Fibroblast of skin of abdomen (primary cell): ENCODE data around the gene PLSCR1.
"Not testable (repeated sequence)": the region's sequence is repeated elsewhere in the genome, so short reads cannot be mapped to it uniquely, and the experiment has no call there.

Experiments
- DNase-seq: peaks from one replicate; pipeline ENCODE4 v3.0.0-alpha.2; 2013

PLSCR1 gene

DNA sequence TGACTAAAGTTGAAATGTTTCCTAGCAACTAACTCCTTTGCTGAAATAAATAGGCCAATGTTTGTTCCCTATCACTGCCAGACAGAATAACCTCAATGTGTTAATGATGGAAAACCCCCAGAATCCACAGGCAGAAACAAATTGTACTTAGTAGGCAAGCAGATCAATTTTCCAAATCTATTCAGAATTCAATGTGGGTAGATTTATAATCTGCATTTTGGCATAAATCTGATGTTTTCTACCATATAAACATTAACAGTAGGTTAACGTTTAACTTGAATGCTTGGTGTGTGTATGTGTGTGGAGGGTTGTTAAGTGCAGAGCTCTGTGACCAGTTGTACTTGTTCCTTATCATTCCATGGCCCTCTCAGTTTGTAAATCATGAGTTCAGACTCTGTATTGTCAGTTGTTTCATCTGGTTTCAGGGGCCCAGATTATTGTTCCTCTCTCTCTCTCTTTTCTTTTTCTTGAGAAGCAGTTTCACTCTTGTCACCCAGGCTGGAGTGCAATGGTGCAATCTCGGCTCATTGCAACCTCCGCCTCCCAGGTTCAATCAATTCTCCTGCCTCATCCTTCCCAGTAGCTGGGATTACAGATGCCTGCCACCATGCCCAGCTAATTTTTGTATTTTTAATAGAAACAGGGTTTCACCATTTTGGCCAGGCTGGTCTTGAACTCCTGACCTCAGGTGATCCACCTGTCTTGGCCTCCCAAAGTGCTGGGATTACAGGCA lies 32.8 kb downstream of the PLSCR1 start:
- DNase-seq, result no peak

DNA sequence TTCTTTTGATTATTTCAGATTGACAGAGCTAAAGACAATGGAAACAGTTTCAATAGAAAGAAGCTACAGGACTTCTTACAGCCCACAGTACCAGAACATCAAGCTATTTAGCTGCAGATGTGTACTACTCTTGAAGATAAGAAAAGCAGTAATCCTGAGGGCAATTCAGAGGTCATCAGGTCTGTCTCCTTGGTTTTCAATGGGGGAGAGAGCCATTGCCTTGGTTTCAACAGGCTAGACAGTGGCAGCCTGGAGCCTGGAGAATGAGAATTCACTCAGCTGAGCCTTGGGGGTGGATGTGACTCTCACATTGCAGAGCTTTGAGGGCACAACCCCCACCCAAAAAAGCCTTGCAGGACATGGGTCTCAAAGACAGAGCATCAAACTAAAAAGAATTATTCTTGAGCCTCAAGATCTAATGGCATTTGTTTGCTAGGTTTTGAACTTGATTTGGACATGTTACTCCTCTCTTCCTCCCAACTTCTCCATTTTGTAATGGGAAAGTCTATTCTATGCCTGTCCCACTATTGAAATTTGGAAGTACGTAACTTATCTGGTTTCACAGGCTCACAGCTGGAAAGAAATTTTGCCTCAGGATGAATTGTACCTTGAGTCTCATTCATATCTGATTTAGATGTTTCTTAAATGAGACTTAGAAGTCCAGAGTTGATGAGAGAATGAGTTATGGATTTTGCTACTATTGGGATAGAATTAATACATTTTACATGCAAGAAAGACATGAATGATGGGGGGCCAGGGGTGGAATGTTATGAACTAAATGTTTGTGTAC lies 36.9 kb downstream of the PLSCR1 start:
- no peak for DNase-seq

DNA sequence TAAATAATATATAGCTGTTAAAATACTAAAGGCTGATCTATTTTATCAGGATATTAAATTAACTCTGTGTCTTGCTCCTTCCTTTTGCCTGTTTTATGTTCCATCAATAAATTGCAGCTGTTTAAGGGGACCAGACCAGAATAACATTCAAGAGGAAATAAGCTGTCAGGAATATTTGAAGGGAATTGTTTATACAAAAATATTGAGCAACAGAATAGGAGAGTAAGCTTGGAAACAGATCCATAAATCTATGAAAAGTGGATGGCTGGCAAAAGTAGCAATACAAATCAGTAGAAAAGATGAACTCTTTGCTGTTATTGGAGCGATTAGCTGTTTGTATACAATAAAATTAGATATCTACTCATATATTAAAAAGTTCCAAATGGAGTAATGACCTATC lies 38.9 kb downstream of the PLSCR1 start:
- no peak for DNase-seq

DNA sequence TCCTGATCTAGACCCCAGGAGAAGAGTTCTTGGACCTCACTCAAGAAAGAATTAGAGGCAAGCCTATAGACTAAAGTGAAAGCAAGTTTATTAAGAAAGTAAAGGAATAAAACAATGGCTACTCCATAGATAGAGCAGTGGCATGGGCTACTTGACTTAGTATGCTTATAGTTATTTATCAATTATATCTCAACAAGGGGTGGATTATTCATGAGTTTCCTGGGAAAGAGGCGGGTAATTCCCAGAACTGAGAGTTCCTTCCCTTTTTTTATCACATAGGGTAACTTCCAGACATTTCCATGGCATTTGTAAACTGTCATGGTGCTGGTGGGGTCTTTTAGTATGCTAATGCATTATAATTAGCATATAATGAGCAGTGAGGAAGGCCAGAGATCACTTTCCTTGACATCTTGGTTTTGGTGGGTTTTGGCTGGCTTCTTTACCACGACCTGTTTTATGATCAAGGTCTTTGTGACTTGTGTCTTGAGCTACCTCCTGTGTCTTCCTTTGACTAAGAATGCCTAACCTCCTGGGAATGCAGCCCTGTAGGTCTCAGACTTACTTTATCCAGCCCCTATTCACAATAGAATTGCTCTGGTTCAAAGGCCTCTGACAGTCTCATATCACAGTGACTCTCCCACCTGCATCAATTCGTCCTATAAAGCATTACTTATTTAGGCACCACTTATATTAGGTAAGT lies 39.8 kb downstream of the PLSCR1 start:
- DNase-seq, result no peak

DNA sequence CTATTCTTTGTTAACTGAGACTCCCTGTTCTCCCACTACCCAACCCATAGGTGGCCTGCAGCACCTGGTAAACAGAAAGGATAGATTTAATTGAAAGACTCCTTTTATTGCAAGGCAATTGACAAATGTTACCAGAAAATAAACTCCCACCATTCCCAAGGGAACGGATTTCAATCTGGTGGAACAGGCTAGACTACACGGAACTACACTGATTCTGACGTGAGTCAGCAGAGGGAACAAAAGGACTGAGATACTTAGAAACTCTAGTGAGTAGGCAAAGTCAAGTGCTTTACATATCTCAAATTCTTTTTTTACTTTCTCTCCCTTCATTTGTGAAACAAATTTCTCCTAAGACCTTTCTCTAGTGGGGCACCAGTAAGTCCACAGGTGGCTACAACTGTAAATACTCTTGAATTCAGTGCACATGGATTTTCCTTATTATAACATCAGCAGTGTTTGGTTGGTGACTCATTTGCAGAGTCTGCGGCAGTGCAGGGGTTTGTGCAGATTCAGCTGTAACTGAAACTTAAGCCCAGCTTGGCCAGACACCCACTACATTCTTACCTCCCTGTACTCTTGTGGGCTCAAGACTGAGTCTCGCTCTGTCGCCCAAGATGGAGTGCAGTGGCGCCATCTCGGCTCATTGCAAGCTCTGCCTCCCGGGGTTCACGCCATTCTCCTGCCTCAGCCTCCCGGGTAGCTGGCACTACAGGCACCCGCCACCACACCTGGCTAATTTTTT lies 40.8 kb downstream of the PLSCR1 start:
- DNase-seq, result peak; percentile 92

DNA sequence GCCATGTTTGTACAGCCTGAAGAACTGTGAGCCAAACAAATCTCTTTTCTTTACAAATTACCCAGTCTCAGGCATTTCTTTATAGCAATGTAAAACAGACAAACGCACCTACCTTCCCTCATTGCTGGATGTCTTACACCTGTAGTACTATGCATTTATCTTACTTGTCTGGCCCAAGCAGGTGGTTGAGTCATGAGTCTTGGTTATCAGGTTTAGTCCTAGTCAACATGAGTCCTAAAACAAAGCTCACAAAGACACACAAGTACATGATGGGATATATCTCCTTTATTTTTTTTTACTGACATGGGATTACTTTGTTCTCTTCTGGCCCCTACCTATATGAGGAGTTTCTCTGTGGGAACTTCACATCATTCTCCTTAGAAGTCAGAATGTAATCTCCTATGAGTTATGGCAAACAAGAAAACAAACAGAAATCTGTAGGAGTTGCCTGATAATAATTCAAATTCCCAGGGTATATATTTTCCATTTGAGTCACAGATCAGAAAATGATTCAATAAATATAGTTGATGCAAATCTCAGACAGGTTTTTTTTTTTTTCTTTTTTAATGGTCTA lies 41.4 kb downstream of the PLSCR1 start:
- no peak for DNase-seq

DNA sequence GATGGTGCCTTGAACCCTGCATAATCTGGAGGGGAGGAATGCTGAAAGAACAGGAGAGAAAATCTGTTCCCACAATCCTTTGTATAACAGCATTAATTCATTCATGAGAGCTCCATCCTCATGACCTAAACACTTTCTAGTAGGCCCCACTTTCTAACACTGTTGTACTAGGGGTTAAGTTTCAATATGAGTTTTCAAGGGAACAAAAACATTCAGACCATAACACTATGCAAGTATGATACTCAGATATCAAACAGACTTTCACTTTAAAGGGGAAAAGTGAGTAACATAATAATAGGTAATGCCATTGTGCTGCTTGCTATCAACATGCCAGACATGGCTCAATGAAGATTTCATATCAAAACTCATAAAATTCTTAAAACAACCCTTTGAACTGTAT lies 42.7 kb downstream of the PLSCR1 start:
- DNase-seq, result no peak

DNA sequence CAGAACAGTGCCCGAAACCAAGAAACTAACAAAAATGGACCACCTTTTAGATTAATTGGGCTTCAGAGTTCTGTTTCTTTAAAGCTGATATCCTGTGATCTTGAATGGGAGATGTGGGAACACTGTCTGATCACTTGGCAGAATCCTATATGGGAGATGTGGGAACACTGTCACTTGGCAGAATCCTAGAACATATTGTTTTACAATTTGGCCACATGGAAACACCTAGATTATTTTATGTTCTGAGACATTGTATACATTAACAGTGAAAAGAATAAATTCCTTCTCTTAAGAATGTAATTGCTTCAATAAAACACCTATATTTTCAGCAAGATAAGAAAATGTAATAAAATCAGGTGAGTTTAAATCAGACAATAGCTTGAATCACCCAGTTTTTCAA lies 44.7 kb downstream of the PLSCR1 start:
- DNase-seq, result no peak

DNA sequence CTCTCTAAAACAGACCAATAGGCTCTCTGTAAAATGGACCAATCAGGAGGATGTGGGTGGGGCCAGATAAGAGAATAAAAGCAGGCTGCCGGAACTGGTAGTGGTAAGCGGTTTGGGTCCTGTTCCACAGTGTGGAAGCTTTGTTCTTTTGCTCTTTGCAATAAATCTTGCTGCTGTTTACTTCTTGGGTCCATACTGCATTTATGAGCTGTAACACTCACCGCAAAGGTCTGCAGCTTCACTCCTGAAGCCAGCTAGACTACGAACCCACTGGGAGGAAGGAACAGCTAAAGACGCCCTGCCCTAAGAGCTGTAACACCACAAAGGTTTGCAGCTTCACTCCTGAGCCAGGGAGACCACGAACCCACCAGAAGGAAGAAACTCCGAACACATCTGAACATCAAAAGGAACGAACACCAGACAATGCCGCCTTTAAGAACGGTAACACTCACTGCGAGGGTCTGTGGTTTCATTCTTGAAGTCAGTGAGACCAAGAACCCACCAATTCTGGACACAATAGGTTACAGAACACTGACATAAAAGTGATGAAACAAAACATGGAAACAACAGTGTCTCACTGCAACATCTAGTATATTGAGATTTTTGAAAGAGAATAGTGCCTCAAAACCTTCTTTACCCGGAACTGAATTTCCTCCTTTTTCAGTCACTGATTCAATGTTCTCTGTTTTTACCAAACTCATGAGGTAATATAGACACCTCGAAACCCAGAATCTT lies 46.2 kb downstream of the PLSCR1 start:
- DNase-seq, result no peak

DNA sequence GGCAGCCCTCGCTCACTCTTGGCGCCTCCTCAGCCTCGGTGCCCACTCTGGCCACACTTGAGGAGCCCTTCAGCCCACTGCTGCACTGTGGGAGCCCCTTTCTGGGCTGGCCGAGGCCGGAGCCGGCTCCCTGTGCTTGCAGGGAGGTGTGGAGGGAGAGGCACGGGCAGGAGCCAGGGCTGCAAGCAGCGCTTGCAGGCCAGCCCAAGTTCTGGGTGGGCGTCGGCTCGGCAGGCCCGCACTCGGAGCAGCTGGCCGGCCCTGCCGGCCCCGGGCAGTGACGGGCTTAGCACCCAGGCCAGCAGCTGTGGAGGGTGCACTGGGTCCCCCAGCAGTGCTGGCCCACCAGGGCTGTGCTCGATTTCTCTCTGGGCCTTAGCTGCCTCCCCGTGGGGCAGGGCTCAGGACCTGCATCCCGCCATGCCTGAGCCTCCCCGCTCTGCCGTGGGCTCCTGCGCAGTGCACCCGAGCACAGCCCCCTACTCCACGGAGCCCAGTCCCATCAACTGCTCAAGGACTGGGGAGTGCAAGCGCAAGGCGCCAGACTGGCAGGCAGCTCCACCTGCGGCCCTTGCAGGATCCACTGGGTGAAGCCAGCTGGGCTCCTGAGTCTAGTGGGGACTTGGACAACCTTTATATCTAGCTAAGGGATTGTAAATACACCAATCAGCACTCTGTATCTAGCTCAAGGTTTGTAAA lies 47.1 kb downstream of the PLSCR1 start:
- not testable (repeated sequence) for DNase-seq

DNA sequence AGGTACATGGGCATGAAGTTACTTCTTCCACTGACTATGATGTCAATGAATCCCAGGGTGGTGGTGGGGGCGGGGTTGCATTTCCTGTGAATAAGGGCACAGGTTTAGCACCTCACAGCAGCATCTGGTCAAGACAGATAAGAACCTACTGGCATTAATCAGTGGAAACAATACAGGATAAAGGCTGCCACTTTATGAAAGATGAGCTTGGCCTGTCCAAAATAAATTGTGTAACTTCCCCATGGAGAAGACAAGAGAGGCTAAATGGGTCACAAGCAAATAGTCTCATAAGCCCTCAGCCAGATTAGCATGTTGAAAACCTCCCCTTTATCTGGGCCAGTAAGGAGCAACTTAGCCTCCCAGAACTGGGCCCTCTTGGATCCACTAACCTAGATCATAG lies 47.7 kb downstream of the PLSCR1 start:
- DNase-seq, result no peak

DNA sequence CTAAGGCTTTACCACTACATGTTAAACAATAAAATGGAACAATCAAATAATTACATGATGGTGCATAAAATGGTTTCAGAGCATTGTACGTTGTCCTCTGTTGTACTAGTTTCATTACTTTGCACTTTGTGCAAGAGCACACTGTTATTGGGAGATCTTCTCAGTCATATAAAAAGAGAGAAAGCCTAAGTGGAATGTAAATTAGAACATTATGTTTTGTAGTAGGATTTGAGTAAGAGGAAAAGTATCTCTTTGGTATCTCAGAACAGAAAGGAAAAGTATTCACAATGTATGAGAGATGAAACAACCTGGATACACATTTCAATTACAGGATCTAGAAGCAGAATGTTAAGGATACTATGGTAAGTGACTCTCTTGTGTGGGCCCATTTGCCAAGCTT lies 48.2 kb downstream of the PLSCR1 start:
- DNase-seq, result peak; percentile 55

DNA sequence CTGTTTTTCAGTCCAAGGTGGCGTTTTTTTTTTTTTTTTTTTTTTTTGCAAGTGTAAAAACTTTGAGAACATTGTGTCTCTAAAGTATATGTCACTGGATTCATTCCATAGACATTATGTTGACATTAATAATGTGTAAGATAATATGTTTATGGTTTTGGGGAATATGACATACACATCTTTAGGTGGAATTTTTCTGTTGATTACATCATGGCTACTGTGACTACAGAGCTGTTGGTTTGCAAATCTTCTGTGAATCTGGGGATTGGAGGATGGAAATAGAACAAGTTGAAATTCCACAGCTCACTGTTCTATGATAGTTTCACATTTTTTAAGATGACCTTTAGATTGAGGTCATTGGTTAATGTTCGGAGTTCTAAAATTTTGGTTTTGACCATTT lies 50.6 kb downstream of the PLSCR1 start:
- peak; percentile 59 for DNase-seq

DNA sequence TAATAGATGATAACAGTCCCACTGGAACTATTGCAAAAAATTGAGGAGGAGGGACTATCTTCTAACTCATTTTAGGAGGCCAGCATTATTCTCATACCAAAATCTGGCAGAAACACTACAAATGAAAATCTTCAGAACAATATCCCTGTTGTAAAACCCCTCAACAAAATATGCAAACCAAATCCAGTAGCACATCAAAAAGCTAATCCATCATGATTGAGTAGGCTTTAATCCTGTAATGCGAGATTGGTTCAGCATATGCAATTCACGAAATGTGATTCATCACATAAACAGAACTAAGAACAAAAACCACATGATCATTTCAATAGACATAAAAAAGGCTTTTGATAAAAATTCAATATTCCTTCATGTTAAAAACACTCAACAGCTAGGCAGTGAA lies 51.2 kb downstream of the PLSCR1 start:
- peak; percentile 83 for DNase-seq

DNA sequence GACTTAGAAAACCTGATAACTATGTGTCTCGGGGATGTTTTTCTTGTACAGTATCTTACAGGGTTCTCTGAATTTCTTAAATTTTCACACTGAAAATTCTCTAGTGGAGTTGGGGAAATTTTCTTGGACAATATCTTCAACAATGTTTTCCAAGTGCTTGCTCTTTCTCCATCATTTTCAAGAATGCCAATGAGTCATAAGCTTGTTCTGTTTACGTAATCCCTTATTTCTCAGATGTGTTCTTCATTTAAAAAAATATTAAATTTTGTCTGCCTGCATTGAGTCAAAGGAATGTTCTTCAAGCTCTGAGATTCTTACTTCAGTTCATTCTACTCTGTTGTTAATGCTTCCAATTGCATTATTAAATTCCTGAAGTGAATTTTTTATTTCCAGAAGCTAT lies 53.1 kb downstream of the PLSCR1 start:
- DNase-seq, result peak; percentile 42

DNA sequence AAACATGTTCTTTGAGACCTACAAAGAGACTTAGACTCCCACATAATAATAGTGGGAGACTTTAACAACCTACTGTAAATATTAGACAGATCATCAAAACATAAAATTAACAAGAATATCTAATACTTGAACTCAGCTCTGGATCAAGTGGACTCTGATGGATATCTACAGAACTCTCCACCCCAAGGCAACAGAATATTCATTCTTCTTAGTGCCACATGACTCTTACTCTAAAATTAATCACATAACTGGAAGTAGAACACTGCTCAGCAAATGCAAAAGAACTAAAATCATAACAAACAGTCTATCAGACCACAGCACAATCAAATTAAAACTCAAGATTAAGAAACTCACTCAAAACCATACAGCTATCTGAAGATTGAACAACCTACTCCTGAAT lies 59.1 kb downstream of the PLSCR1 start:
- no peak for DNase-seq

DNA sequence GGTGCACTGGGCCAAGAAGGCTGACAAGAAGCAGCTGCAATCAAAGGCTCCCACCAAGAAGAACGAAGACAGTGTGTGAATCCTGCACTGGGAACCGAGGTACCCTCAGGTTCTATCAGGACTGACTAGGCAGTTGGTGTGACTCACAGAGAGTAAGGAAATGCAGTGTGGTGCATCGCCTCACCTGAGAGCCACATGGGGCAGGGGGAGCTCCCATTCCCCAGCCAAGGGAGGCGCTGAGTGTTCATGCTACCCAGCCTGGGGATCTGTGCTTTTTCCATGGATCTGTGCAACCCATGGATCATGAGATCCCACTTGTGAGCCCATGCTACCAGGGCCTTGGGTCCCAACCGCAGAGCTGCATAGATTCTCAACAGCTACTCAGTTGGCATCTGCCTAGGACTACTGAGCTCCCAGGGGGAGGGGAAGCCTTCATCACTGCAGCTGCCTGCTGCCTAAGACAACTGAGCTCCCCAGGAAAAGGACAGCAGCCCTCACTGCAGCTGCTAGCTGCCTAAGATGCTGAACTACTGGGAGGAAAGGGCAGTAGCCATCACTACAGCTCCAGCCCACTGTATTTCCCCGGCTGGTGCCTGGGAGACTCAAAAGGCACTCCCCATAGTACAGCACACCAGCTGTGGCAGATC lies 68.2 kb downstream of the PLSCR1 start:
- no peak for DNase-seq

DNA sequence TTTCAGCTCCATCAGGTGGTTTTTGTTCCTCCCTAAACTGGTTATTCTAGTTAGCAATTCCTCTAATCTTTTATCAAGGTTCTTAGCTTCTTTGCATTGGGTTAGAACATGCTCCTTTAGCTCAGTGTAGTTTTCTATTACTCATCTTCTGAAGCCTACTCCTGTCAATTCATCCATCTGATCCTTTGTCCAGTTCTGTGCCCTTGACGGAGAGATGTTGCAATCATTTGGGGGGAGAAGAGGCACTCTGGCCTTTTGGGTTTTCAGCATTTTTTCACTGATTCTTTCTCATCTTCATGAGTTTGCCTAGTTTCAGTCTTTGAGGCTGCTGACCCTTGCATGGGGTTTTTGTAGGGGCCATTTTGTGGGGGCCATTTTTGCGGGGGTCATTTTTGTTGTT lies 69.4 kb downstream of the PLSCR1 start:
- not testable (repeated sequence) for DNase-seq

DNA sequence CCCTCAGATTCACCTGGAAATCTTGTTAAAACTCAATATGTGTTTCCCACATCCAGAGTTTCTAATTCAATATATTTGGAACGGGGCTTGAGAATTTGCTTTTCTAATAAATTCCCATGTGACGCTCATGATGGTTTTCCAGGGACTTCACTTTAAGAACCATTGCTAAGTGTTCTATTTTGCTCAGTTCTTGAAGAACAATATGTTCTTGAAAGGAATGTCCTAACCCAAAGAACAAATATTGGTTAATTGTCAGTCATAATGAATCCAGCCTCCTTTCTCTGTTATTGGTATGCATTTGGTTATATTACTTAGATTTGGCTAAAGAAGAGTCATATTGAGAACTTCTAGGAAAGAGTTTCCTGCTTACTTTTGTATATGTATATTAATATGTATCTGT lies 70.7 kb downstream of the PLSCR1 start:
- DNase-seq, result no peak

DNA sequence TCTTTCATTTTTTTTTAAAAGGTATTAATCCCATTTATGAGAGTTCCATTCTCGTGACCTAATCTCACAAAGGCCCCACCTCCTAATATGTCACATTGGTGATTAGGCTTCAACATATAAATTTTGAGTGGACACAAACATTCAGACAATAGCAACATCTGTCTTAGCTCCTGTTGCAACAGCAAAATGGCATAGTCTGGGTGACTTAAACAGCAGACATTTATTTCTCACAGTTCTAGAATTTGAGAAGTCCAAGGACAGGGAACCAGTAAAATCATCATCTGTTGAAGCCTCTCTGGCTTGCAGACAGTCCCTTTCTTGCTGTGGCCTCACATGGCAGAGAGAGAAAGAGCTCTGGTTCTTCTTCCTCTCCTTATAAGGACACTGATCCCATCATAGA lies 71.8 kb downstream of the PLSCR1 start:
- no peak for DNase-seq

DNA sequence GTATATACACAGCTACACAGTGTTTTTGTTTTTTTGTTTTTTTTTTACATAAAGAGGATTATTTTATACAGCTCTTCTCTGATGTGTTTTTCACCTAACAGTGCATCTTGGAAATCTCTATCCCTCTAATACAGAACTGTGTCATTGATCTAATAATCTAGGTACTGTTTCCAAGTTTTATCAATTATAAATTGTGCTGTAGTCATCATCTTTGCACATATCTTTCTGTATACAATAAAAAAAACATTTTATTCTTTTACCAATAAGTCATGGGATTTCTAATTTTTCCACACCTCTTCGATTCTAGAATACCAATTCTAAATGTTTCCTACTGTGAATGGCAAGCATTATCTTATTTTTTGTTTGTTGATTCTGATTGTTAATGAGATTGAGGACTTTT lies 73.4 kb downstream of the PLSCR1 start:
- no peak for DNase-seq
